Measurements from ENCODE around the gene DAZL.

DNA sequence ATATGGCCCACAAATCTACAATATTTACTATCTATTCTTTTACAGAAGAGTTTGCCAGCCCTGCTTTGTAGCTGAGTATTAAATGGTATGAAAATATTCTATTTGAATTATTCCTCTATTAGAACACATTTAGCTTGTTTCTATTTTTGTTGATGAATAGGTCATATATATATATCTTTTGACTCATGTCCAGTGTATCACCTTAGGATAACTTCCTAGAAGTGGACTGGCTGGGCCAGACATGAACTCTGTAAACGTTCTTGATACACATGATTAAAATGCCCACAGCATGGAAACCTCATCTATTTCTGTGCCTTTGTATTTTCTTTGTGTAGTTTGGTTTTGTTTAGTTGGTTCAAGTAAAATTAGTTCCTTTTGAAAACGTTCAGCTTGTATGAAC, 37.1 kb downstream of the DAZL start:
- TF ChIP-seq SPI1 (IDR thresholded peaks at IDR 0.05; ENCODE audit: low read depth, low read length): no peak
- no peak for TF ChIP-seq POLR2AphosphoS5 (IDR thresholded peaks at IDR 0.05; ENCODE audit: low read depth, low read length)
- TF ChIP-seq POLR2A (IDR thresholded peaks at IDR 0.05; ENCODE audit: low read depth, low read length): no peak
- TF ChIP-seq TAF1 (IDR thresholded peaks at IDR 0.05; ENCODE audit: low read depth, low read length): no peak
- TF ChIP-seq POU2F2 (IDR thresholded peaks at IDR 0.05; ENCODE audit: low read depth, low read length): no peak
- no peak for TF ChIP-seq PAX5 (IDR thresholded peaks at IDR 0.05; ENCODE audit: insufficient read depth, low read length, severe bottlenecking)

Data from GM12891 (cell line).